GM12873 (cell line): ENCODE measurements around the gene TRAK1.

Experiments used
- TF ChIP-seq, protein P1 (sequence below): IDR thresholded peaks from 2 replicates; pipeline ENCODE4 v1.5.1; 2012; ENCODE audit warnings: low read depth, mild to moderate bottlenecking, moderate library complexity, low read length, control low read depth; ENCODE audit not compliant: insufficient read depth; ENCODE audit errors: missing control alignments

The TRAK1 gene

DNA sequence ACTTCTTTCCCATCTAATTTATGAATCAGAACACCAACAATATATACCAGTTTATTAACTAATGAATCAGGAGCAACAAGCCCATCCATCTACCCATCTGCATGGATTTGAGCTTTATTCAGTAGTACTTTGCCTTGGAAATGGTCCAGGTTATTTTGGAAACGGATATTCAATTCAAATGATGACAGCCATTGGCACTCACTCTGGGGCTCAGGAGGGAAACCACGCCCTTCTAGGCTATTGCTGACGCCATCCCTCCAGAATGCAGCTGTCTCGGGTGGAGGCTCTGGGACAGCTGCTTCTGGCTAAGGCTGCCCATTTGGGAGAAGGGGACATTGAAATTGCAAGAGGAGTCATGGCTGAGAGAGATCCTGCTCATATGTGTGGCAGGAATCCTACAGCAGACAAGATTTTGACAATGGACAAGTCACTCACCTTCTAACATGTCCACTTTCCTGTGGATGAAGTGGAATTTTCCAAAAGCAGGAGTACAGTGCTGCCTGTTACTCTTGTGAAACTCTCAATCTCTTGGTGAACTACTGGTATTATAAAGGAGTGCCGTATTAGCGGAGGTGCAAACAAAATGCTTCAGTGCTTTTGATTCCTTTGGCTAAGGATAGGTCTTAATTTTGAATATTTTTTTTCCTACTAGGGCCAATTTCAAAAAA is 29.3 kb upstream of the TRAK1 start:
- TF ChIP-seq, protein P1, sequence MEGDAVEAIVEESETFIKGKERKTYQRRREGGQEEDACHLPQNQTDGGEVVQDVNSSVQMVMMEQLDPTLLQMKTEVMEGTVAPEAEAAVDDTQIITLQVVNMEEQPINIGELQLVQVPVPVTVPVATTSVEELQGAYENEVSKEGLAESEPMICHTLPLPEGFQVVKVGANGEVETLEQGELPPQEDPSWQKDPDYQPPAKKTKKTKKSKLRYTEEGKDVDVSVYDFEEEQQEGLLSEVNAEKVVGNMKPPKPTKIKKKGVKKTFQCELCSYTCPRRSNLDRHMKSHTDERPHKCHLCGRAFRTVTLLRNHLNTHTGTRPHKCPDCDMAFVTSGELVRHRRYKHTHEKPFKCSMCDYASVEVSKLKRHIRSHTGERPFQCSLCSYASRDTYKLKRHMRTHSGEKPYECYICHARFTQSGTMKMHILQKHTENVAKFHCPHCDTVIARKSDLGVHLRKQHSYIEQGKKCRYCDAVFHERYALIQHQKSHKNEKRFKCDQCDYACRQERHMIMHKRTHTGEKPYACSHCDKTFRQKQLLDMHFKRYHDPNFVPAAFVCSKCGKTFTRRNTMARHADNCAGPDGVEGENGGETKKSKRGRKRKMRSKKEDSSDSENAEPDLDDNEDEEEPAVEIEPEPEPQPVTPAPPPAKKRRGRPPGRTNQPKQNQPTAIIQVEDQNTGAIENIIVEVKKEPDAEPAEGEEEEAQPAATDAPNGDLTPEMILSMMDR: no peak

DNA sequence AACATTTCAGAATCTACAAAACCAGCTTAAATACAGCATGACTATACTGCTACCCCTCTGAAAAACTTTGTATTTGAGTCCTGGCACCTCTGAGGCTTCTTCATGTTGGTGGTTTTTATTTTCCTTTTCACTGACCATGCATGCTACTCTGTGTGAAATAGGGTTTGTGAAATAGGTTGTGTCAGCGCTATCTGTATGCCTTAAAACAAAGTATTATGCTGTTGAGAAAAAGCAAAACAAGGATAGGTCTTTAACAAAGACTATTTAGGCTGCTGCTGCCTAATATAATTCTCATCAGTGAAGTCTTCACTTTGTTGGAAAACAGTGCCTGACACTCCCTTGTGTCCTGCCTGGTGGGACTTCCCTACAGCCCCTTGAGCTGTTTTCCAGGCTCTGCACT is 28.7 kb upstream of the TRAK1 start:
- TF ChIP-seq, protein P1: no peak

DNA sequence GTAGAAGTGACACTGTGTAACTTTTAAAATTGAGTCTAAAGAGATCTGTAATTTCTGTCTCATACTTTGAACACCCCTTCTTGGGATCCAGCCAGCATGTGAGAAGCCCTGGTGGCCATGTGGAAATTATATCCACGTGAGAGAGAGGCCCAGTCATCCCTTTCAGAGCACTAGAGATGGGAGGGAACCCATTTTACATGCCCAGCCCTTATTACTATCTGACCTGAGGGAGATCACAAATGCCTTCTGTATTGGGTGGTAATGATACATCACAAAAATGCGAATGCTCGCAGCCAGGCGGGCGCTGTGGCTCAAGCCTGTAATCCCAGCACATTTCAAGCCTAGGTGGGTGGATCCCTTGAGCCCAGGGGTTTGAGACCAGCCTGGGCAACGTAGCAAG is 27.3 kb upstream of the TRAK1 start:
- TF ChIP-seq, protein P1: no peak

DNA sequence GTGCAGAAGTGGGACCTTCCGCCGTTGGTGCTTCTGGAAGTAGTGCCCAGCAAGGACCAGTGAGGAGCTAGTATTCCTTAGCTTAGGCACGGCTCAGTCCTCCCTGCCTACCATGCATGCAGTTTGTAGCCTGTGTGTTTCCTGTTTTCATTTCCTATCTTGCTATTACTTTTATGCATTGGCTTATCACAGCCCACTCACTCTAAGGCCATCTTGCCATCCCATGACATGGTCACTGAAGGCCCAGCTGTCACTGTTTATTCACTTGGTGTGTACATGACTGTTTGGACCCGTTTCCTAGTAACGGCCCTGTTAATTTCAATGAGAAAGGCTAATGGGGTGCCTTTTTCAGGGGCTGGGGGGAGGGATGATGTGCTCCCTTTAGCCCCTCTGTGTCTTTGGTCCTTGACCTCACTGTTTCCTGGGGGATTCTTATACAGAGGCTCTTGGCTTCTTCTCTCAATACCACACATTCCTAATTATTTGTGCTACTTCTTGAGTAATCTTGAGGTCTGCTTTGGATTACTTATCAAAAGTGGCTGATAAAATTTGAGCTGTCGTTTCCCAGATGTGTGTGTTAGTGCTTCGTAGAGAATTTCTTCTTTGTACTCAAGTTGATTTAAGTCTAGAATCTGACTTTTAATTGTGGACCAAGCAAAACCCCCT is 24.5 kb upstream of the TRAK1 start:
- TF ChIP-seq, protein P1: no peak

DNA sequence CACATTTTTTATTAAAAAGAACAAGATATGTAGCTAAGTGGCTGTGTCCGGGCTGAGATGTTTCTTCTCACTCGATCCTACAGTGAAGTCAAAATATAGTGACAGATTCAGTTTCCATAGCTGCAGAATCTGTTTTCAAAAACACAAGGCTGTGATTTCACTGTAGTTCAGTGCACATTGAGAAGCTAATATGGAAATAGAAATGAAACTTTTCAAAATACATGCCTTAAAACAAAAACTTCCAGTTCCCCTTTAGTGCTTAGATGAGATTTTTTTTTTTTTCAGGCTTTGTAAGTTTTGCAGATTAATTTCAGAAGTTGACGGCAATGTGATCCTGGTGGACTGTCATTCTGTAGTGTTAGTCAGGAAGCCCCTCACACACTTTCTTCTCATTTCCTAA is 23.8 kb upstream of the TRAK1 start:
- TF ChIP-seq, protein P1: no peak

DNA sequence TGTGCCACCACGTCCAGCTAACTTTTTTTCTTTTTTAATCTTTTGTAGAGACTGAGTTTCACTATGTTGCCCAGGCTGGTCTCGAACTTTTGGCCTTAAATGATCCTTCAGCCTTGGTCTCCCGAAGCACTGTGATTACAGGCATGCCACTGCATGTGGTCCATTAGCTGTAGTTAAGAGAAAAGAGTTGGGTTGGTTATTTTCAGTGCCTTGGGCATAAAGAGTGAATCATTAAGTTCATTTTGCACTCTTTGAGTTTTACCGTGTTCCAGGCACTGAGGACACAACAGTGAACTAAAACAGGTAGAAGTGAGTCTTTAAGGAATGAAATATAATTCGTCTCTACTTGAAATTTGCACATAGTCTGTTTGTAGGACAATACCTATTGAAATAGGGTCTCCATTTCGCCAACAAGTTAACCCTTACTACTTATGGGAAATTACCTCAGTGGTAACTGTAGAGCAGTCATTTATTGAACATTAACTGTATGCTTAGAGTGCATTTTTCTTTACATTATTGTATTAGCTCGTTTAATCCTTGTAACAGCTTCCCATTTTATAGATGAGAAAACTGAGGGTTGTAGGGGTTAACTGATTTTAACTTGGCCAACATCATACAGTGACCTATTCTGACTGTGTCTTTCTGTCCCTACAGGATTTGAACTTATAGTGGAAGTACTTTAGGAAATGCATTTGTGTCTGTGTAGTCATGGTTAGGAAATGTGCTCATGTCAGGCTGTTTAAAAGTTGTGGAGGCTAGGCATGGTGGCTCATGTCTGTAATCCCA is 22.7 kb upstream of the TRAK1 start:
- TF ChIP-seq, protein P1: no peak

DNA sequence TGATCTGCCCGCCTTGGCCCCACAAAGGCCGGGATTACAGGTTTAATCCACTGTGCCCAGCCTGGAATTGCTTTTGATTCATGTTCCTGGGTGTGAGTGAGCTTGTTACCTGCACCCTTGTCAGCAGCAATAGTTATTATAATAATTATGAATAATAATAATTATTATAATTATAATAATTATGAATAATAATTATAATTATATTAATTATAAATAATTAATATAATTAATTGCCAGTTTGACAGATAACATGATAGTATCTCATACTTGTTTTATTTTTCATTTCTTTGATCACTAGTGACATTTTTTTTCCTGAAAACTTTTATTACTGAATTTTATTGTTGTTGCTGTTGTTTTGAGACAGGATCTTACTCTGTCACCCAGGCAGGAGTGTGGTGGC is 21.1 kb upstream of the TRAK1 start:
- TF ChIP-seq, protein P1: no peak
